Thyroid gland (tissue), 4 donors: ENCODE data around the gene GNAQ.

Experiments used
- CTCF ChIP-seq, 6 experiments: fragments of 200-600 bp in 3 of 6; fragments of 450-650 bp in 3 of 6; sonication (generic) in 3 of 6; IDR thresholded peaks; one replicate each; pipeline ENCODE4 v1.5.1; 2016 to 2019; ENCODE audit warnings: antibody characterized with exemption in 6 of 6, mild to moderate bottlenecking in 2 of 6, inconsistent platforms in 1 of 6, moderate library complexity in 1 of 6
- POLR2A ChIP-seq, 2 donors: fragments of 450-650 bp; IDR thresholded peaks; one replicate each; pipeline ENCODE4 v1.6.1; 2017; ENCODE audit warnings: antibody characterized with exemption in 2 of 2, mild to moderate bottlenecking in 2 of 2, moderate library complexity in 1 of 2

- TF ChIP-seq CTCF (IDR thresholded peaks at IDR 0.05) (no peak), POLR2A (IDR thresholded peaks at IDR 0.05) (no peak)
Measured at GRCh38 chr9:77935211-77935610, 96.4 kb downstream of the GNAQ start.
